HepG2 (cell line): Measurements from ENCODE around the gene CASKIN1. TPM values are rescaled to one million over a fixed set of nuclear protein-coding genes. Genes with fewer than 3 reads are reported as not detected.

Experiments used
- ATAC-seq: fragments of 200-7000 bp; cut with Tn5 transposase; 3 replicates; pipeline ENCODE4 v1.9.1; 2020; ENCODE audit warnings: mild to moderate bottlenecking, moderate library complexity
- BruUV-seq: library from RNA; stranded (reverse); fragments of 400-500 nt; replicated peaks from 2 replicates; lab custom pipeline; 2021; lab: Mats Ljungman, UMichigan
- CTCF ChIA-PET: fragments of 300-600 bp; formaldehyde crosslinking; extraction: SDS; loops from one replicate; lab custom pipeline; 2021; ENCODE audit warnings: low total read pairs, inconsistent platforms, low intra/inter-chr PET ratio; lab: Yijun Ruan, JAX
- POLR2A ChIA-PET: fragments of 350-600 bp; sonication (Branson Sonifier 250); formaldehyde crosslinking; loops from one replicate; lab custom pipeline; 2020; ENCODE audit warnings: antibody characterized with exemption, inconsistent platforms; lab: Yijun Ruan, JAX
- DNase-seq: peaks from one replicate; pipeline ENCODE4 v3.0.0-alpha.2; 2015; ENCODE audit warnings: low spot score
- FAIRE-seq: peaks from 3 replicates; lab custom pipeline; 2011; peaks lifted over from hg19 to GRCh38; lab: Jason Lieb, UNC
- H2AFZ ChIP-seq: one replicate; pipeline ENCODE4 v1.6.1; 2011; ENCODE audit warnings: low read length, inconsistent platforms
- H3K27ac ChIP-seq: fragments of 300-600 bp; 3 replicates; pipeline ENCODE4 v1.8.0; 2011; ENCODE audit warnings: mixed run types, mild to moderate bottlenecking, mixed read lengths, low read length, inconsistent platforms; ENCODE audit not compliant: insufficient read depth; ENCODE audit errors: extremely low read length
- H3K27me3 ChIP-seq, 2 experiments: fragments of 200-600 bp in 1 of 2; 2 replicates in 1 of 2; 3 replicates in 1 of 2; pipeline versions ENCODE4 v1.6.0 to v1.8.0; 2011; ENCODE audit warnings: low read length in 2 of 2, mild to moderate bottlenecking in 2 of 2, moderate library complexity in 2 of 2, inconsistent platforms in 1 of 2; ENCODE audit not compliant: insufficient read depth in 2 of 2, control insufficient read depth in 1 of 2
- H3K36me3 ChIP-seq, 2 experiments: fragments of 200-600 bp in 1 of 2; replicated peaks in 1 of 2; 2 replicates in 1 of 2; 3 replicates in 1 of 2; pipeline versions ENCODE4 v1.5.1 to v1.8.0; 2011; ENCODE audit warnings: low read length in 2 of 2, inconsistent platforms in 1 of 2; ENCODE audit not compliant: insufficient read depth in 2 of 2, control insufficient read depth in 1 of 2
- H3K4me1 ChIP-seq: 2 replicates; pipeline ENCODE4 v1.5.1; 2012; ENCODE audit warnings: low read length, inconsistent platforms; ENCODE audit not compliant: insufficient read depth
- H3K4me2 ChIP-seq: 2 replicates; pipeline ENCODE4 v1.6.0; 2011; ENCODE audit warnings: low read depth, low read length, inconsistent platforms
- H3K4me3 ChIP-seq, 3 experiments: fragments of 200-600 bp in 1 of 3; sonication (generic), shearing (Covaris generic) in 1 of 3; replicated peaks in 1 of 3; 2 replicates each; pipeline ENCODE4 v1.5.1; 2011 to 2016; ENCODE audit warnings: low read length in 3 of 3, inconsistent platforms in 2 of 3, low read depth in 2 of 3, mild to moderate bottlenecking in 2 of 3, control low read depth in 1 of 3, mixed read lengths in 1 of 3; ENCODE audit not compliant: insufficient read depth in 1 of 3
- H3K79me2 ChIP-seq: one replicate; pipeline ENCODE4 v1.6.1; 2011; ENCODE audit warnings: low read length, inconsistent platforms; ENCODE audit not compliant: insufficient read depth
- H3K9ac ChIP-seq: 2 replicates; pipeline ENCODE4 v1.6.0; 2011; ENCODE audit warnings: mild to moderate bottlenecking, low read depth, low read length, inconsistent platforms; ENCODE audit not compliant: insufficient read depth
- H3K9me3 ChIP-seq: 2 replicates; pipeline ENCODE4 v1.5.1; 2012; ENCODE audit warnings: mild to moderate bottlenecking, low read length
- H4K20me1 ChIP-seq: 2 replicates; pipeline ENCODE4 v1.6.0; 2011; ENCODE audit warnings: inconsistent platforms, mild to moderate bottlenecking, low read length, moderate library complexity; ENCODE audit not compliant: insufficient read depth
- AGO2 ChIP-seq: fragments of 200-400 bp; formaldehyde crosslinking; optimal IDR thresholded peaks from 2 replicates; pipeline ENCODE3; 2017; ENCODE audit warnings: mild to moderate bottlenecking, low read depth, low read length, moderate library complexity
- ARNT2 ChIP-seq: sonication (generic); formaldehyde crosslinking; IDR thresholded peaks from 2 replicates; pipeline ENCODE4 v1.8.0; 2022; ENCODE audit warnings: mild to moderate bottlenecking, low read depth, missing genetic modification reagents, moderate library complexity
- CAMTA2 ChIP-seq: sonication (generic); formaldehyde crosslinking; IDR thresholded peaks from 2 replicates; pipeline ENCODE4 v1.4.0; 2020; ENCODE audit warnings: mild to moderate bottlenecking, missing genetic modification reagents, borderline replicate concordance
- HNF4A ChIP-seq: sonication (generic); formaldehyde crosslinking; IDR thresholded peaks from 2 replicates; pipeline ENCODE4 v1.4.0; 2020; ENCODE audit warnings: missing genetic modification reagents
- KAT2B ChIP-seq: fragments of 150-350 bp; IDR thresholded peaks from 2 replicates; pipeline ENCODE4 v1.6.1; 2014; ENCODE audit warnings: low read depth, low read length, borderline replicate concordance
- LCORL ChIP-seq, 2 experiments: fragments of 450-650 bp in 1 of 2; sonication (generic) in 1 of 2; formaldehyde crosslinking in 1 of 2; IDR thresholded peaks; 2 replicates each; pipeline versions ENCODE4 v1.5.0 to v1.6.1; 2017 to 2020; ENCODE audit warnings: antibody characterized with exemption in 1 of 2, missing genetic modification reagents in 1 of 2
- MTA3 ChIP-seq: sonication (generic); formaldehyde crosslinking; IDR thresholded peaks from 2 replicates; pipeline ENCODE4 v1.4.0; 2020; ENCODE audit warnings: missing genetic modification reagents
- NFATC3 ChIP-seq: sonication (generic); formaldehyde crosslinking; IDR thresholded peaks from 2 replicates; pipeline ENCODE4 v1.5.1; 2020; ENCODE audit warnings: mild to moderate bottlenecking, missing genetic modification reagents
- NRL ChIP-seq: sonication (generic); formaldehyde crosslinking; IDR thresholded peaks from 2 replicates; pipeline ENCODE4 v1.5.0; 2020; ENCODE audit warnings: missing genetic modification reagents, mild to moderate bottlenecking, moderate library complexity, borderline replicate concordance
- PCBP1 ChIP-seq: fragments of 200-400 bp; formaldehyde crosslinking; IDR thresholded peaks from 2 replicates; pipeline ENCODE4 v1.6.1; 2017; ENCODE audit warnings: mild to moderate bottlenecking, low read depth, low read length, borderline replicate concordance
- PHB2 ChIP-seq: fragments of 450-650 bp; IDR thresholded peaks from 2 replicates; pipeline ENCODE4 v1.6.1; 2018; ENCODE audit not compliant: partially characterized antibody
- RBFOX2 ChIP-seq: fragments of 200-400 bp; formaldehyde crosslinking; IDR thresholded peaks from 2 replicates; pipeline ENCODE4 v1.6.1; 2017; ENCODE audit warnings: low read depth, mild to moderate bottlenecking, low read length
- RBM22 ChIP-seq: fragments of 200-400 bp; formaldehyde crosslinking; optimal IDR thresholded peaks from 2 replicates; pipeline ENCODE3; 2017; ENCODE audit warnings: mild to moderate bottlenecking, low read length, moderate library complexity
- SATB2 ChIP-seq: sonication (generic); formaldehyde crosslinking; IDR thresholded peaks from 2 replicates; pipeline ENCODE4 v1.5.0; 2020; ENCODE audit warnings: missing genetic modification reagents
- SIX4 ChIP-seq: sonication (generic); formaldehyde crosslinking; IDR thresholded peaks from 2 replicates; pipeline ENCODE4 v1.4.0; 2020; ENCODE audit warnings: missing genetic modification reagents
- TEAD3 ChIP-seq: optimal IDR thresholded peaks from 2 replicates; pipeline ENCODE3; 2016; ENCODE audit warnings: borderline replicate concordance
- ZBTB38 ChIP-seq: sonication (generic); formaldehyde crosslinking; IDR thresholded peaks from 2 replicates; pipeline ENCODE4 v1.5.1; 2020; ENCODE audit warnings: mild to moderate bottlenecking, missing genetic modification reagents
- ZFP36L1 ChIP-seq: sonication (generic); formaldehyde crosslinking; IDR thresholded peaks from 2 replicates; pipeline ENCODE4 v1.8.0; 2022; ENCODE audit warnings: mild to moderate bottlenecking, missing genetic modification reagents, moderate library complexity
- ZKSCAN5 ChIP-seq: sonication (generic); formaldehyde crosslinking; IDR thresholded peaks from 2 replicates; pipeline ENCODE4 v1.5.1; 2020; ENCODE audit warnings: mild to moderate bottlenecking, missing genetic modification reagents
- ZNF589 ChIP-seq: sonication (generic); formaldehyde crosslinking; conservative IDR thresholded peaks from 2 replicates; pipeline ENCODE4 v1.8.0; 2022; ENCODE audit warnings: mild to moderate bottlenecking, moderate library complexity, missing genetic modification reagents
- WGBS: methylation state at CpG from one replicate; pipeline ENCODE4 v1.1.6; 2017; ENCODE audit warnings: low lambda C conversion rate; 5-methylcytosine and 5-hydroxymethylcytosine counted together
- in situ Hi-C: cut with HindIII; loops from 2 replicates; pipeline ENCODE4 v1.10.0; 2017; ENCODE audit warnings: low pct_unique_long_range_greater_than_20kb; ENCODE audit not compliant: extremely low pct_ligation_motif_present
- intact Hi-C: fragments of 100-400 bp; cut with micrococcal nuclease; formaldehyde crosslinking; loops from one replicate; pipeline ENCODE4 v1.10.0; 2022; ENCODE audit not compliant: unreplicated experiment
- polyA plus RNA-seq, 8 experiments: library from polyadenylated mRNA; depleted of rRNA in 3 of 8; stranded (reverse) in 7 of 8; unstranded in 1 of 8; fragments of >200 nt; fragmentation: Illumina TruSeq in 4 of 8; extraction: Trizol in 4 of 8; gene quantifications; 2 replicates each; pipeline versions ENCODE4 v1.2.1 to v1.2.3, GENCODE V29; 2011 to 2016; ENCODE audit warnings: low read depth in 4 of 8, missing spikeins in 1 of 8, mixed read lengths in 1 of 8; ENCODE audit not compliant: insufficient read depth in 1 of 8
- total RNA-seq, 5 experiments: library from RNA; depleted of rRNA; stranded (reverse); fragments of >200 nt; fragmentation: Illumina TruSeq; extraction: Trizol; gene quantifications; 2 replicates each; pipeline ENCODE4 v1.2.3, GENCODE V29; 2016; ENCODE audit warnings: low read depth in 1 of 5
- TF ChIP-seq, protein P1 (sequence below): IDR thresholded peaks from 2 replicates; pipeline ENCODE4 v1.6.1; 2016; ENCODE audit warnings: low read depth, missing genetic modification reagents, missing compliant biosample characterization

Gene CASKIN1
- total and polyA plus RNA-seq, 2 of the 13 experiments (the other 11 are each of a cell fraction or from before 2014, with no cell fraction given) = 1.2 to 2.2 TPM

GRCh38 chr16:2238838-2239675 lies 42.7 kb upstream of the CASKIN1 start:
- Histone ChIP-seq H3K27ac (peak overlapping the region; percentile 37), H4K20me1 (0 out of 2 replicates have a peak, but pooled peaks cover 2% of the 10 kb centered on the region), H3K9me3 (no peaks in the 10 kb centered on the region), H2AFZ (no peak overlapping the region), H3K79me2 (no peaks in the 10 kb centered on the region), H3K36me3 (peaks cover 6 to 23% of the 10 kb centered on the region in 2 experiments; a peak in 4 of 5 replicates), H3K4me2 (no peak overlapping the region), H3K9ac (no peak overlapping the region), H3K27me3 (no peaks in the 10 kb centered on the region), H3K4me1 (peaks cover 31% of the 10 kb centered on the region), H3K4me3 (no peak overlapping the region)
- FAIRE-seq (no peak), DNase-seq (no peak), ATAC-seq (peak; percentile 42)
- BruUV-seq = no TSS peak
- in situ Hi-C loops (no loop called here), intact Hi-C loops (no loop called here)
- POLR2A ChIA-PET = interaction anchor here (0.9 to 3.5 kb wide), 5 partner anchors 12 to 84 kb away, joined by 3 to 16 read pairs (median 4); partner anchors contain the start of genes ECI1, PGP and TRAF7
- WGBS = 17% methylated on average over 1 of the region's 15 CpGs
- CTCF ChIA-PET = no interaction called here
- no peak for TF ChIP-seq KAT2B
- TF ChIP-seq ZNF589 (CRISPR knock-in tag) = no peak
- no peak for TF ChIP-seq CAMTA2 (CRISPR knock-in tag)
- no peak for TF ChIP-seq TEAD3 (CRISPR knock-in tag)
- peak; percentile 34; the same call in 1 of the 2 replicates for TF ChIP-seq RBFOX2
- no peak for TF ChIP-seq ARNT2 (CRISPR knock-in tag)
- TF ChIP-seq, protein P1, sequence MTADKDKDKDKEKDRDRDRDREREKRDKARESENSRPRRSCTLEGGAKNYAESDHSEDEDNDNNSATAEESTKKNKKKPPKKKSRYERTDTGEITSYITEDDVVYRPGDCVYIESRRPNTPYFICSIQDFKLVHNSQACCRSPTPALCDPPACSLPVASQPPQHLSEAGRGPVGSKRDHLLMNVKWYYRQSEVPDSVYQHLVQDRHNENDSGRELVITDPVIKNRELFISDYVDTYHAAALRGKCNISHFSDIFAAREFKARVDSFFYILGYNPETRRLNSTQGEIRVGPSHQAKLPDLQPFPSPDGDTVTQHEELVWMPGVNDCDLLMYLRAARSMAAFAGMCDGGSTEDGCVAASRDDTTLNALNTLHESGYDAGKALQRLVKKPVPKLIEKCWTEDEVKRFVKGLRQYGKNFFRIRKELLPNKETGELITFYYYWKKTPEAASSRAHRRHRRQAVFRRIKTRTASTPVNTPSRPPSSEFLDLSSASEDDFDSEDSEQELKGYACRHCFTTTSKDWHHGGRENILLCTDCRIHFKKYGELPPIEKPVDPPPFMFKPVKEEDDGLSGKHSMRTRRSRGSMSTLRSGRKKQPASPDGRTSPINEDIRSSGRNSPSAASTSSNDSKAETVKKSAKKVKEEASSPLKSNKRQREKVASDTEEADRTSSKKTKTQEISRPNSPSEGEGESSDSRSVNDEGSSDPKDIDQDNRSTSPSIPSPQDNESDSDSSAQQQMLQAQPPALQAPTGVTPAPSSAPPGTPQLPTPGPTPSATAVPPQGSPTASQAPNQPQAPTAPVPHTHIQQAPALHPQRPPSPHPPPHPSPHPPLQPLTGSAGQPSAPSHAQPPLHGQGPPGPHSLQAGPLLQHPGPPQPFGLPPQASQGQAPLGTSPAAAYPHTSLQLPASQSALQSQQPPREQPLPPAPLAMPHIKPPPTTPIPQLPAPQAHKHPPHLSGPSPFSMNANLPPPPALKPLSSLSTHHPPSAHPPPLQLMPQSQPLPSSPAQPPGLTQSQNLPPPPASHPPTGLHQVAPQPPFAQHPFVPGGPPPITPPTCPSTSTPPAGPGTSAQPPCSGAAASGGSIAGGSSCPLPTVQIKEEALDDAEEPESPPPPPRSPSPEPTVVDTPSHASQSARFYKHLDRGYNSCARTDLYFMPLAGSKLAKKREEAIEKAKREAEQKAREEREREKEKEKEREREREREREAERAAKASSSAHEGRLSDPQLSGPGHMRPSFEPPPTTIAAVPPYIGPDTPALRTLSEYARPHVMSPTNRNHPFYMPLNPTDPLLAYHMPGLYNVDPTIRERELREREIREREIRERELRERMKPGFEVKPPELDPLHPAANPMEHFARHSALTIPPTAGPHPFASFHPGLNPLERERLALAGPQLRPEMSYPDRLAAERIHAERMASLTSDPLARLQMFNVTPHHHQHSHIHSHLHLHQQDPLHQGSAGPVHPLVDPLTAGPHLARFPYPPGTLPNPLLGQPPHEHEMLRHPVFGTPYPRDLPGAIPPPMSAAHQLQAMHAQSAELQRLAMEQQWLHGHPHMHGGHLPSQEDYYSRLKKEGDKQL = no peak
- peak; percentile 19 for TF ChIP-seq RBM22
- TF ChIP-seq NRL (CRISPR knock-in tag) = no peak
- no peak for TF ChIP-seq PCBP1
- TF ChIP-seq ZBTB38 (CRISPR knock-in tag) = no peak
- no peak for TF ChIP-seq ZKSCAN5 (CRISPR knock-in tag)
- TF ChIP-seq SIX4 (CRISPR knock-in tag) = no peak
- no peak for TF ChIP-seq ZFP36L1 (CRISPR knock-in tag)
- no peak for TF ChIP-seq LCORL (IDR thresholded peaks at IDR 0.05)
- TF ChIP-seq LCORL (CRISPR knock-in tag; IDR thresholded peaks at IDR 0.05) = no peak
- no peak for TF ChIP-seq PHB2
- no peak for TF ChIP-seq SATB2 (CRISPR knock-in tag)
- TF ChIP-seq MTA3 (CRISPR knock-in tag) = no peak
- peak; percentile 6; the same call in 1 of the 2 replicates for TF ChIP-seq HNF4A (CRISPR knock-in tag)
- peak; percentile 72 for TF ChIP-seq AGO2
- no peak for TF ChIP-seq NFATC3 (CRISPR knock-in tag)
